Jurkat, Clone E6-1 (cell line): ENCODE measurements around the gene SPEG.
A peak's percentile ranks its signal among the peaks of the same experiment; 100 is the strongest.

Experiments used
- DNase-seq: peaks from one replicate; pipeline ENCODE4 v3.0.0-alpha.2; 2011; ENCODE audit warnings: low read depth, low spot score
- H3K4me3 ChIP-seq: 2 replicates; pipeline ENCODE4 v1.5.1; 2011; ENCODE audit warnings: mild to moderate bottlenecking, low read length, control low read depth, moderate library complexity

SPEG gene

GRCh38 chr2:219500135-219500534, 65.5 kb downstream of the SPEG start:
- no peak overlapping the region for H3K4me3 ChIP-seq

GRCh38 chr2:219501849-219502248, 67.2 kb downstream of the SPEG start:
- DNase-seq, result no peak

More at GRCh38 chr2:219500135-219500534, 65.5 kb downstream of the SPEG start:
- no peak for DNase-seq

GRCh38 chr2:219502618-219503017, 68.0 kb downstream of the SPEG start:
- no peak for DNase-seq
- no peak overlapping the region for H3K4me3 ChIP-seq

More at GRCh38 chr2:219501849-219502248, 67.2 kb downstream of the SPEG start:
- no peak overlapping the region for H3K4me3 ChIP-seq

- no peak for DNase-seq
- no peak overlapping the region for H3K4me3 ChIP-seq
These were observed 70.9 kb downstream of the SPEG start for GRCh38 chr2:219505585-219505984.

GRCh38 chr2:219506153-219506801, 71.6 kb downstream of the SPEG start:
- DNase-seq, result no peak
- H3K4me3 ChIP-seq, result no peak overlapping the region

- no peak overlapping the region for H3K4me3 ChIP-seq
- no peak for DNase-seq
These were observed 72.3 kb downstream of the SPEG start for GRCh38 chr2:219506802-219507526.

- DNase-seq, result no peak
- no peak overlapping the region for H3K4me3 ChIP-seq
These were observed 73.2 kb downstream of the SPEG start for GRCh38 chr2:219507581-219508443.

- no peak for DNase-seq
- no peak overlapping the region for H3K4me3 ChIP-seq
These were observed 73.7 kb downstream of the SPEG start for GRCh38 chr2:219508444-219508734.

- no peak overlapping the region for H3K4me3 ChIP-seq
- no peak for DNase-seq
These were observed 74.5 kb downstream of the SPEG start for GRCh38 chr2:219508971-219509779.

GRCh38 chr2:219509780-219510511, 75.3 kb downstream of the SPEG start:
- no peak for DNase-seq
- no peak overlapping the region for H3K4me3 ChIP-seq

GRCh38 chr2:219510512-219511135, 76.0 kb downstream of the SPEG start:
- H3K4me3 ChIP-seq, result no peak overlapping the region
- no peak for DNase-seq

- no peak overlapping the region for H3K4me3 ChIP-seq
- DNase-seq, result no peak
These were observed 77.1 kb downstream of the SPEG start for GRCh38 chr2:219511547-219512325.

GRCh38 chr2:219512524-219513216, 78.0 kb downstream of the SPEG start:
- no peak overlapping the region for H3K4me3 ChIP-seq

GRCh38 chr2:219513787-219514186, 79.1 kb downstream of the SPEG start:
- peak overlapping the region; percentile 31 for H3K4me3 ChIP-seq
- DNase-seq, result no peak

More at GRCh38 chr2:219512524-219513216, 78.0 kb downstream of the SPEG start:
- no peak for DNase-seq

GRCh38 chr2:219514196-219514761, 79.6 kb downstream of the SPEG start, which contains the start of gene ASIC4:
TSS of gene ASIC4 (plus strand) at chr2:219514482. CDS start at chr2:219514725, 243 bp downstream.
- peak; percentile 69 for DNase-seq
- peak within 1 kb of the TSS; percentile 31 for H3K4me3 ChIP-seq

- H3K4me3 ChIP-seq, result no peak overlapping the region
These were observed 80.2 kb downstream of the SPEG start for GRCh38 chr2:219514836-219515235.

More at GRCh38 chr2:219514836-219515235, 80.2 kb downstream of the SPEG start:
- no peak for DNase-seq
